Measurements from ENCODE around the gene COA1.

GRCh38 chr7:43653466-43653865 is 75.9 kb downstream of the COA1 start:
- TF ChIP-seq CTCF (IDR thresholded peaks at IDR 0.05; ENCODE audit: low read depth, low read length) (no peak), EZH2phosphoT487 (IDR thresholded peaks at IDR 0.05; ENCODE audit: low read depth) (no peak)
